Brain microvascular endothelial cell (primary cell): ENCODE results near the gene ABCB1.

Experiments used
- DNase-seq: peaks from one replicate; pipeline ENCODE4 v3.0.0-alpha.2; 2020
- H3K27ac ChIP-seq: fragments of 250-450 bp; sonication (Bioruptor Pico); 2 replicates; pipeline ENCODE4 v1.5.1; 2020; ENCODE audit warnings: mild to moderate bottlenecking, moderate library complexity
- H3K27me3 ChIP-seq: fragments of 250-450 bp; sonication (Bioruptor Pico); replicated peaks from 2 replicates; pipeline ENCODE4 v1.5.1; 2020; ENCODE audit warnings: mild to moderate bottlenecking
- H3K36me3 ChIP-seq: fragments of 250-450 bp; sonication (Bioruptor Pico); replicated peaks from 2 replicates; pipeline ENCODE4 v1.5.1; 2020; ENCODE audit warnings: mild to moderate bottlenecking
- H3K4me3 ChIP-seq: 2 replicates; pipeline ENCODE4 v1.5.1; 2011; ENCODE audit warnings: low read depth, mild to moderate bottlenecking, control low read depth, low read length, moderate library complexity
- in situ Hi-C: cut with HindIII; loops from 2 replicates; pipeline ENCODE4 v1.10.0; 2017; ENCODE audit warnings: low sequenced_read_pairs, low pct_ligation_motif_present
- TF ChIP-seq, protein P1 (sequence below): IDR thresholded peaks from 2 replicates; pipeline ENCODE4 v1.5.1; 2011; ENCODE audit warnings: low read depth, mild to moderate bottlenecking, moderate library complexity, low read length, control low read depth, inconsistent platforms; ENCODE audit errors: missing control alignments

The ABCB1 gene

DNA sequence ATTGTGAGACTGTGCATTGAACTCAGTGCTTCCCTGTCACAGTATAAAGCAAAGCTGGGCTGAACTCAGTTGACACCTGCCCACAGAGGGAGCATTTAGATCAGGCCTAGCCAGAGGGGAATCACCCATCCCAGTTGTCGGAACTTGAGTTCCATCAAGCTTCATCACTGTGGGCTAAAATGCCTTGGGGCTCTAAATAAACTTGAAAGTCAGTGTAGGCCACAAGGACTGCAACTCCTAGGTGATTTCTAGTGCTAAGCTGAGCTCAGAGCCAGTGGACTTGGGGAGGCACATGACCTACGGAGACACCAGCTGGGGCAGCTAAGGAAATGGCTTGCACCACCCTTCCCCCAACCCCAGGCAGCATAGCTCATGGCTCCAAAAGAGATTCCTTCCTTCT is 117.6 kb downstream of the ABCB1 start:
- in situ Hi-C loops, result no loop called here
- Histone ChIP-seq H3K4me3 (no peak overlapping the region), H3K27me3 (no peaks in the 10 kb centered on the region), H3K36me3 (no peaks in the 10 kb centered on the region), H3K27ac (no peak overlapping the region)
- TF ChIP-seq, protein P1, sequence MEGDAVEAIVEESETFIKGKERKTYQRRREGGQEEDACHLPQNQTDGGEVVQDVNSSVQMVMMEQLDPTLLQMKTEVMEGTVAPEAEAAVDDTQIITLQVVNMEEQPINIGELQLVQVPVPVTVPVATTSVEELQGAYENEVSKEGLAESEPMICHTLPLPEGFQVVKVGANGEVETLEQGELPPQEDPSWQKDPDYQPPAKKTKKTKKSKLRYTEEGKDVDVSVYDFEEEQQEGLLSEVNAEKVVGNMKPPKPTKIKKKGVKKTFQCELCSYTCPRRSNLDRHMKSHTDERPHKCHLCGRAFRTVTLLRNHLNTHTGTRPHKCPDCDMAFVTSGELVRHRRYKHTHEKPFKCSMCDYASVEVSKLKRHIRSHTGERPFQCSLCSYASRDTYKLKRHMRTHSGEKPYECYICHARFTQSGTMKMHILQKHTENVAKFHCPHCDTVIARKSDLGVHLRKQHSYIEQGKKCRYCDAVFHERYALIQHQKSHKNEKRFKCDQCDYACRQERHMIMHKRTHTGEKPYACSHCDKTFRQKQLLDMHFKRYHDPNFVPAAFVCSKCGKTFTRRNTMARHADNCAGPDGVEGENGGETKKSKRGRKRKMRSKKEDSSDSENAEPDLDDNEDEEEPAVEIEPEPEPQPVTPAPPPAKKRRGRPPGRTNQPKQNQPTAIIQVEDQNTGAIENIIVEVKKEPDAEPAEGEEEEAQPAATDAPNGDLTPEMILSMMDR, result no peak
- no peak for DNase-seq

DNA sequence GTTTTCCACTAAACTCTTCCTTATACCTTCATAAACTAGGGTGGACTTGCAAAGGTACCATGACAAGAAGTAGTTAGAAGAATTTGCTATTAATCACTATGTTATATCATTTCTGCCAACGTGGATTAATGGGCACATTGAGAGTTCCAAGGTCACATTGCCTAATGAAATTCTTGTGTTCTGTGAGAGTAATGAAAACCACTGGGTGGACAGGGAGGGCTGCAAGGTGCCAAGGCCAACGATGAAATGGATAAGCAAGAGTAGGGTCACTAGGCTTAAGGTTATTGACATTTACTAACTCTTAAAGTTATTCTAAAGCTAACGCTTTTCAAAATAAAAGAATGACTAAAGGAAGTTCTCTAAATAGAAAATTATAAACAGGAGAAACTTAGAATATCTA is 118.6 kb downstream of the ABCB1 start:
- in situ Hi-C loops, result no loop called here

DNA sequence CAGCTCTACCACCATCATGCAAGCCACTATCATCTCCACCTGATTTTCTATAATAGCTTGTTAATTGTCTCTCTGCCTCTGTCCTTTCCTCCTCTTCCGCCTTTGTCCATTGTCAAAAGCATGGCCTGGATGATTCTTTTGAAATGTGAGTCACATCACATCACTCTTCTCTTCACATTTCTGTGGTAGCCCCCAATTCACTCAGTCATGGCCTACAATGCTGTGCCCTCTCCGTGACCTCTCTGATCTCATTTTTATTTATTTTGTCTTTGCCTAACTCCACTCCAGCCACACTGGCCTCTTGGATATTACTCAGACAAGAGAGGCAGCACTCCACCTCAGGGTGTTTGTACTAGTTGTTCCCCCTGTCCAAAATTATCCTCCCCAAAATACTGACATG is 120.3 kb downstream of the ABCB1 start:
- in situ Hi-C loops, result no loop called here
- peak; percentile 72 for DNase-seq
- Histone ChIP-seq H3K36me3 (no peaks in the 10 kb centered on the region), H3K4me3 (no peak overlapping the region), H3K27ac (peak overlapping the region; percentile 54), H3K27me3 (no peaks in the 10 kb centered on the region)
- TF ChIP-seq, protein P1, result no peak

More for the DNA sequence above, 118.6 kb downstream of the ABCB1 start:
- Histone ChIP-seq H3K27ac (no peak overlapping the region), H3K4me3 (no peak overlapping the region), H3K27me3 (no peaks in the 10 kb centered on the region), H3K36me3 (no peaks in the 10 kb centered on the region)
- DNase-seq, result no peak
- TF ChIP-seq, protein P1, result no peak

DNA sequence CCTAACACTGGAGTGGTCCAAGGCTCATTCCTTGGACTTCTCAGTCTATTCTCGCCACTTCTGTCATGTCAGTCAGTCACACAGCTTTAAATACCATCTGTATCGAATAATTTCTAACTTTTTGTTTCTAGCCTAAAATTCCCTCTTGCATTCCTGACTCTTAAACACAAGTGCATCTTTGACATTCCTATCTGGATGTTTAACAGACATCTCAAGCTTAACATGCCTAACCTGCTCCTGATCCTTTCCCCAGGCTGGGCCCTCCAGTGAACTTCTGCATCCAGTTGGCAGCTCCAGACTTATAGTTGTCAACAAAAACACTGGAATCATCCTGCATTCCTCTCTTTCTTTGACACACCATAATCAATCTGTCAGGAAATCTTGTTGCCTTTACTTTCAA is 120.7 kb downstream of the ABCB1 start:
- TF ChIP-seq, protein P1, result no peak
- Histone ChIP-seq H3K27ac (peak overlapping the region; percentile 54), H3K36me3 (no peaks in the 10 kb centered on the region), H3K27me3 (no peaks in the 10 kb centered on the region), H3K4me3 (no peak overlapping the region)
- DNase-seq, result no peak
- in situ Hi-C loops, result no loop called here

DNA sequence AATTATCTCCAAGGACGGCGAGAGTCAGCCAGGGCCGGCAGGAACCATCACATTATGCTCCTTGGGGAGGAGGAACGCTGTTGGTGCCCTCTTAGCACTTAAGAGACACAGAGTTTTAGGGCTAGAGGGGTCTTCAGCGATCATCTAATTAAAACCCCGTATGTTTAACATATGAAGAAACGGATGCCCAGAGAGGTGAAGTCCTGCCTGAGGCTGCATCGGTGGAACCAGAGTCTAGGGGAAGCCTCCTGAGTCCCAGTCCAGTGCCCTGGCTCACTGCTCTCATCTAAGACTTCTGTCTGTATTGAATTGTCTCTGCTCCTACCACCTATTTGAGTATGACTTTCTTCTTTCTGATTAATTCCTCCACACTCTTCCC is 124.5 kb downstream of the ABCB1 start:
- Histone ChIP-seq H3K27ac (no peak overlapping the region), H3K27me3 (no peaks in the 10 kb centered on the region), H3K36me3 (no peaks in the 10 kb centered on the region), H3K4me3 (no peak overlapping the region)
- TF ChIP-seq, protein P1, result no peak
- in situ Hi-C loops, result no loop called here
- DNase-seq, result no peak

DNA sequence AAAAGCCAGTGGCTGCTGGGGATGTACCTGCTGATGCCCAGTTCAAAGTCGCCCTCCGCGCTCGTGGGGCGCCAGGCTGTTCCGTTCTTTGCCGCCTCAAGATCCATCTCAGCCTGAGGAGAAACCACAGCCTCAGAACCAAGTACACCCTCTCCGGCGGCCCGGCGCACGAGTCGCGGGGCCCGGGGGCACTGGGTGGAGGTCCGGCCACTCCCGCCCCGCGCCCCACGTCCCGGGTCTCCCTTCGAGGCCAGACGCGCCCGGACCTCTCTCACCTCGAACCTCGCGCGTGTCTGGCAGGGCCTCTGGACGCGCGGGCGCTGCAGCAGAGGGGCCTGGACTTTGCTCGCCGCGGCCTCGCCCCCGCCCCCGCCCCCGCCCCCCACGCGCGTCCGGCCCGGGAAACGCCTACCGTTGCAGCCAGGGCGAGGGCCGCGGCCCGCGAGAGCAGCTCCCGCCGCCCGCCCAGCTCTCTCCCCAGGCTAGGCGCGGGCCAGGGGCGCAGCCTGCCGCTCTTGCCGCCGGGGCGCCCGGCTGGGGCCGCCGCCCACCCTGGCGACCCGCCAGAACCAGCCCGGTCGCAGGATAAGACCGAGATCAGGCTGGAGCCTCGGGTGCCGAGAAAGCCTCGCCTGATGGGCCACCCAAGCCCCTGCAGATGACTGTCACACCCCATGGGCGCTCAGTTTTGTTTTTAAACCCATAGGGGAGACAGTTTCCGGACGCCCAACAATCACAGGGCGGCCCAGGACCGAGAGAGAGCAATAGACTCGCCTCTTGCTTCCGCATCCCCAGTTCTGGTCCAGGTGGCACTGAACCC is 125.1 kb downstream of the ABCB1 start, which contains the start of gene ABCB4:
TSS of gene ABCB4 (minus strand) at position 322 of the 820 bp plus-strand sequence. CDS start at position 107, 215 bp downstream.
- in situ Hi-C loops, result no loop called here
- Histone ChIP-seq H3K27ac (peak within 1 kb of the TSS; percentile 55), H3K36me3 (no peaks in the 10 kb centered on the region), H3K27me3 (no peaks in the 10 kb centered on the region), H3K4me3 (peak within 1 kb of the TSS; percentile 56)
- no peak for DNase-seq
- TF ChIP-seq, protein P1, result no peak
